GM12878 (cell line): Measurements from ENCODE around the gene ZNF385D. TPM values are rescaled to one million over a fixed set of nuclear protein-coding genes. Genes with fewer than 3 reads are reported as not detected.

ENCODE experiments used
- ATAC-seq: fragments of 200-7000 bp; cut with Tn5 transposase; 3 replicates; pipeline ENCODE4 v1.9.1; 2020; ENCODE audit warnings: mild to moderate bottlenecking, moderate library complexity
- BruUV-seq: library from RNA; stranded (reverse); fragments of 400-500 nt; replicated peaks from 2 replicates; lab custom pipeline; 2021; lab: Mats Ljungman, UMichigan
- CTCF ChIA-PET: fragments of 300-600 bp; sonication (Branson Sonifier 250); formaldehyde crosslinking; extraction: SDS; loops from one replicate; lab custom pipeline; 2021; ENCODE audit warnings: inconsistent platforms; lab: Yijun Ruan, JAX
- POLR2A ChIA-PET: fragments of 350-600 bp; formaldehyde crosslinking; extraction: SDS; loops from one replicate; lab custom pipeline; 2021; ENCODE audit warnings: inconsistent platforms; lab: Charles Lee
- RAD21 ChIA-PET: fragments of 300-600 bp; sonication (Branson Sonifier 250); formaldehyde crosslinking; loops from one replicate; lab custom pipeline; 2023; ENCODE audit warnings: antibody characterized with exemption; ENCODE audit not compliant: unreplicated experiment; lab: Charles Lee
- SMC1A ChIA-PET: fragments of 300-600 bp; sonication (Branson Sonifier 250); formaldehyde crosslinking; loops from one replicate; lab custom pipeline; 2023; ENCODE audit not compliant: unreplicated experiment, uncharacterized antibody; lab: Charles Lee
- DNase-seq: peaks from one replicate; pipeline ENCODE4 v3.0.0-alpha.2; 2011; ENCODE audit warnings: low read depth, low spot score
- FAIRE-seq: peaks from 3 replicates; lab custom pipeline; 2011; peaks lifted over from hg19 to GRCh38; lab: Jason Lieb, UNC
- H2AFZ ChIP-seq: 2 replicates; pipeline ENCODE4 v1.6.0; 2011; ENCODE audit warnings: low read depth, low read length, control low read depth; ENCODE audit not compliant: control insufficient read depth
- H3K27ac ChIP-seq: 2 replicates; pipeline ENCODE4 v1.5.1; 2011; ENCODE audit warnings: control low read depth; ENCODE audit not compliant: control insufficient read depth, insufficient read depth
- H3K27me3 ChIP-seq, 2 experiments: replicated peaks in 1 of 2; 2 replicates each; pipeline versions ENCODE4 v1.6.0 to v1.6.1; 2011; ENCODE audit warnings: low read length in 1 of 2; ENCODE audit not compliant: control insufficient read depth in 2 of 2, insufficient read depth in 2 of 2
- H3K36me3 ChIP-seq, 2 experiments: 2 replicates each; pipeline ENCODE4 v1.5.1; 2011; ENCODE audit warnings: low read length in 1 of 2; ENCODE audit not compliant: control insufficient read depth in 2 of 2, insufficient read depth in 2 of 2
- H3K4me1 ChIP-seq: 2 replicates; pipeline ENCODE4 v1.6.1; 2011; ENCODE audit warnings: mild to moderate bottlenecking, low read length, moderate library complexity, mixed read lengths; ENCODE audit not compliant: control insufficient read depth, insufficient read depth
- H3K4me2 ChIP-seq: 2 replicates; pipeline ENCODE4 v1.6.0; 2011; ENCODE audit warnings: control low read depth; ENCODE audit not compliant: control insufficient read depth, insufficient read depth
- H3K4me3 ChIP-seq: fragments of 200-600 bp; sonication (generic); 2 replicates; pipeline ENCODE4 v1.5.1; 2016
- H3K79me2 ChIP-seq: 2 replicates; pipeline ENCODE4 v1.6.0; 2011; ENCODE audit warnings: low read length; ENCODE audit not compliant: control insufficient read depth, insufficient read depth
- H3K9ac ChIP-seq: 2 replicates; pipeline ENCODE4 v1.8.0; 2011; ENCODE audit warnings: low read length, control low read depth, mixed read lengths; ENCODE audit not compliant: control insufficient read depth, insufficient read depth
- H3K9me3 ChIP-seq: replicated peaks from 3 replicates; pipeline ENCODE4 v1.5.1; 2011; ENCODE audit warnings: mild to moderate bottlenecking, low read length; ENCODE audit not compliant: control insufficient read depth, insufficient read depth
- H4K20me1 ChIP-seq: 2 replicates; pipeline ENCODE4 v1.6.0; 2011; ENCODE audit not compliant: control insufficient read depth, insufficient read depth
- ASH2L ChIP-seq: fragments of 300-600, 200-600 bp; sonication (generic); IDR thresholded peaks from 2 replicates; pipeline ENCODE4 v1.6.1; 2017; ENCODE audit warnings: low read depth, mild to moderate bottlenecking, borderline replicate concordance
- EED ChIP-seq: sonication (generic); IDR thresholded peaks from 2 replicates; pipeline ENCODE4 v1.6.1; 2016; ENCODE audit warnings: antibody characterized with exemption, low read depth
- ETV6 ChIP-seq, 2 experiments: fragments of 450-650 bp in 1 of 2; IDR thresholded peaks in 1 of 2; conservative IDR thresholded peaks in 1 of 2; 2 replicates each; pipeline ENCODE4 v1.6.1; 2014; ENCODE audit warnings: antibody characterized with exemption in 1 of 2, borderline replicate concordance in 1 of 2, low read depth in 1 of 2, mild to moderate bottlenecking in 1 of 2, moderate library complexity in 1 of 2
- FOS ChIP-seq: IDR thresholded peaks from 3 replicates; pipeline ENCODE4 v1.6.1; 2011; ENCODE audit warnings: borderline replicate concordance; ENCODE audit not compliant: insufficient read length; ENCODE audit errors: extremely low read depth
- FOXM1 ChIP-seq: IDR thresholded peaks from 2 replicates; pipeline ENCODE4 v1.6.1; 2012; ENCODE audit warnings: low read depth, mild to moderate bottlenecking, inconsistent platforms, low read length, moderate library complexity
- MTA3 ChIP-seq: IDR thresholded peaks from 2 replicates; pipeline ENCODE4 v1.6.1; 2012; ENCODE audit warnings: low read length, inconsistent platforms, borderline replicate concordance
- NRF1 ChIP-seq: conservative IDR thresholded peaks from 2 replicates; pipeline ENCODE4 v1.6.1; 2011; ENCODE audit warnings: mild to moderate bottlenecking, low read depth, low read length, improper control_type of control experiment
- POLR2AphosphoS5 ChIP-seq: IDR thresholded peaks from 2 replicates; pipeline ENCODE4 v1.6.1; 2011; ENCODE audit warnings: mild to moderate bottlenecking, low read length, inconsistent platforms
- SPI1 ChIP-seq: IDR thresholded peaks from 2 replicates; pipeline ENCODE4 v1.6.1; 2011; ENCODE audit warnings: low read depth, mild to moderate bottlenecking, low read length, moderate library complexity, borderline replicate concordance; ENCODE audit not compliant: insufficient read depth
- SREBF1 ChIP-seq: IDR thresholded peaks from 2 replicates; pipeline ENCODE4 v1.6.1; 2012; ENCODE audit warnings: mild to moderate bottlenecking, low read length
- SREBF2 ChIP-seq: IDR thresholded peaks from 2 replicates; pipeline ENCODE4 v1.6.1; 2012; ENCODE audit warnings: mild to moderate bottlenecking, low read length
- ZNF217 ChIP-seq: fragments of 450-650 bp; IDR thresholded peaks from 2 replicates; pipeline ENCODE4 v1.6.1; 2017; ENCODE audit warnings: antibody characterized with exemption, mild to moderate bottlenecking
- WGBS: methylation state at CpG from one replicate; pipeline ENCODE4 v1.1.6; 2016; ENCODE audit warnings: low lambda C conversion rate; ENCODE audit not compliant: insufficient replicate concordance, insufficient coverage; ENCODE audit errors: missing lambda C conversion rate; 5-methylcytosine and 5-hydroxymethylcytosine counted together
- in situ Hi-C: fragments of 300-500 bp; cut with MboI; formaldehyde crosslinking; loops from 9 replicates; pipeline ENCODE4 v1.14.3; 2018; ENCODE audit warnings: mixed read lengths
- intact Hi-C: fragments of 100-400 bp; cut with micrococcal nuclease; formaldehyde crosslinking; loops from one replicate; pipeline ENCODE4 v1.14.2; 2022; ENCODE audit not compliant: unreplicated experiment
- polyA plus RNA-seq, 11 experiments: library from polyadenylated mRNA; depleted of rRNA in 4 of 11; unstranded in 6 of 11; stranded (reverse) in 5 of 11; fragments of >200 nt; fragmentation: Nextera tagmentation in 4 of 11; fragmentation: Illumina TruSeq in 1 of 11; extraction: Ambion mirVana in 4 of 11; extraction: Trizol in 1 of 11; gene quantifications; 1 replicate in 1 of 11; 2 replicates in 10 of 11; pipeline versions ENCODE4 v1.2.1 to v1.2.3, GENCODE V29; 2011 to 2016; ENCODE audit warnings: inconsistent platforms in 2 of 11, missing spikeins in 2 of 11, low read depth in 1 of 11
- total RNA-seq, 4 experiments: library from RNA; depleted of rRNA in 3 of 4; stranded (reverse); fragments of >200 nt in 3 of 4; fragmentation: Illumina TruSeq in 1 of 4; extraction: Trizol in 1 of 4; gene quantifications; 2 replicates each; pipeline versions ENCODE4 v1.2.1 to v1.2.3, GENCODE V29; 2013 to 2021
- TF ChIP-seq, protein P1 (sequence below): fragments of 450-650 bp; IDR thresholded peaks from 2 replicates; pipeline ENCODE4 v1.6.1; 2016; ENCODE audit warnings: mild to moderate bottlenecking
- TF ChIP-seq, protein P2 (sequence below): fragments of 450-650 bp; IDR thresholded peaks from 2 replicates; pipeline ENCODE4 v1.6.1; 2017; ENCODE audit warnings: low read depth, mild to moderate bottlenecking, moderate library complexity

The ZNF385D gene
- total and polyA plus RNA-seq, 10 of the 15 experiments (the other 5 are each of a cell fraction or from before 2014, with no cell fraction given), result 0.01 to 0.62 (median 0.18) TPM; not detected in 5

GRCh38 chr3:21642433-21642832 lies 108.6 kb downstream of the ZNF385D start (continued):
- TF ChIP-seq FOS (no peak), ASH2L (no peak), POLR2AphosphoS5 (no peak), MTA3 (no peak)

DNA sequence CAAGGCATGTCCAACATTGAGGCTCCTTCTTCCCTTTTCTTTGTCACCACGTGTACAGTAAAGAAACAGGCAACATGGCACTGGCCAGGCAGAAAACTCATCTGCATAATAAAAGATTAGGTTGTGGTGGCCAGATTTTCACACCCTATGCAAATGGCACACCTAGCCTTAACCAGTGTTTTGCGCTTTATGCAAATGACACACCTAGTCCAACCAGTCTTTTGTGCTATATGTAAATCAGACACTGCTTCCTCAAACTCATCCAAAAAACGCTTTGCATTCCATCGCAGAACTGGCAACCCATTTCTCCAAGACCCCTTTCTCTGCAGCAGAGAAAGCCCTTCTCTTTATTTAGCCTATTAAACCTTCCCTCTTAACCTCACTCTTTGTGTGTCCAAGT lies 109.1 kb downstream of the ZNF385D start:
- Histone ChIP-seq H4K20me1 (no peaks in the 10 kb centered on the region), H3K9me3 (no peaks in the 10 kb centered on the region), H2AFZ (no peak overlapping the region), H3K36me3 (no peaks in the 10 kb centered on the region), H3K27ac (no peak overlapping the region), H3K4me3 (no peak overlapping the region), H3K4me2 (no peak overlapping the region), H3K79me2 (no peaks in the 10 kb centered on the region), H3K9ac (no peak overlapping the region), H3K27me3 (no peaks in the 10 kb centered on the region), H3K4me1 (no peaks in the 10 kb centered on the region)
- in situ Hi-C loops, result no loop called here
- BruUV-seq, result no TSS peak
- DNase-seq (no peak), FAIRE-seq (no peak), ATAC-seq (no peak)
- SMC1A ChIA-PET, result no interaction called here
- WGBS, result 21% methylated on average over 4 of the region's 4 CpGs
- TF ChIP-seq ETV6 (conservative IDR thresholded peaks at IDR 0.05 in 1 of 2, IDR thresholded peaks at IDR 0.05 in 1 of 2; ENCODE audit: borderline replicate concordance in 1 of 2, low read depth in 1 of 2), result no peak
- POLR2A ChIA-PET, result no interaction called here
- CTCF ChIA-PET, result no interaction called here
- intact Hi-C loops, result no loop called here
- RAD21 ChIA-PET, result no interaction called here

DNA sequence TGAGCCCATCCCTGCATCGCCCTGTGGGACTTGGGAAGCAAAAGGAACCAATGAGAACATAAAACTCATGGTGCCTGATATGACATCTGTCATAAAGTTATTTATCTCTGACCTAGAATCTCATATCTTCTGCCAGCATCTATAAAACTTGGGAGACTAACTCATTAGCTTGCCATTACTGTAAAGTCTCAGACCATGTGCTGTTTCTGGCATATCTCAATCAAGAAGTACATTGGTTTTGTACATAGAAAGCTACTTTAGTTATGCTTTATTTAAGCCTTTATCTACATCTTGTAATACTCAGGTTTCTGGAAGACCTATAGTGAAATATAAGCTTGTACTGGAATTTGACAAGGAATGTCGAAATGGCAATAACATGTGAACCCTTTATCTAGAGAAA lies 112.5 kb downstream of the ZNF385D start:
- Histone ChIP-seq H3K27ac (no peak overlapping the region), H2AFZ (no peak overlapping the region), H3K9me3 (no peaks in the 10 kb centered on the region), H3K79me2 (no peaks in the 10 kb centered on the region), H3K9ac (no peak overlapping the region), H3K36me3 (no peaks in the 10 kb centered on the region), H3K4me2 (no peak overlapping the region), H3K4me1 (no peaks in the 10 kb centered on the region), H4K20me1 (no peaks in the 10 kb centered on the region), H3K4me3 (no peak overlapping the region), H3K27me3 (no peaks in the 10 kb centered on the region)
- intact Hi-C loops (no loop called here), in situ Hi-C loops (no loop called here)
- SMC1A ChIA-PET, result no interaction called here
- no peak for TF ChIP-seq SREBF1
- TF ChIP-seq, protein P1, sequence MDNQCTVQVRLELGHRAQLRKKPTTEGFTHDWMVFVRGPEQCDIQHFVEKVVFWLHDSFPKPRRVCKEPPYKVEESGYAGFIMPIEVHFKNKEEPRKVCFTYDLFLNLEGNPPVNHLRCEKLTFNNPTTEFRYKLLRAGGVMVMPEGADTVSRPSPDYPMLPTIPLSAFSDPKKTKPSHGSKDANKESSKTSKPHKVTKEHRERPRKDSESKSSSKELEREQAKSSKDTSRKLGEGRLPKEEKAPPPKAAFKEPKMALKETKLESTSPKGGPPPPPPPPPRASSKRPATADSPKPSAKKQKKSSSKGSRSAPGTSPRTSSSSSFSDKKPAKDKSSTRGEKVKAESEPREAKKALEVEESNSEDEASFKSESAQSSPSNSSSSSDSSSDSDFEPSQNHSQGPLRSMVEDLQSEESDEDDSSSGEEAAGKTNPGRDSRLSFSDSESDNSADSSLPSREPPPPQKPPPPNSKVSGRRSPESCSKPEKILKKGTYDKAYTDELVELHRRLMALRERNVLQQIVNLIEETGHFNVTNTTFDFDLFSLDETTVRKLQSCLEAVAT, result no peak
- TF ChIP-seq, protein P2, sequence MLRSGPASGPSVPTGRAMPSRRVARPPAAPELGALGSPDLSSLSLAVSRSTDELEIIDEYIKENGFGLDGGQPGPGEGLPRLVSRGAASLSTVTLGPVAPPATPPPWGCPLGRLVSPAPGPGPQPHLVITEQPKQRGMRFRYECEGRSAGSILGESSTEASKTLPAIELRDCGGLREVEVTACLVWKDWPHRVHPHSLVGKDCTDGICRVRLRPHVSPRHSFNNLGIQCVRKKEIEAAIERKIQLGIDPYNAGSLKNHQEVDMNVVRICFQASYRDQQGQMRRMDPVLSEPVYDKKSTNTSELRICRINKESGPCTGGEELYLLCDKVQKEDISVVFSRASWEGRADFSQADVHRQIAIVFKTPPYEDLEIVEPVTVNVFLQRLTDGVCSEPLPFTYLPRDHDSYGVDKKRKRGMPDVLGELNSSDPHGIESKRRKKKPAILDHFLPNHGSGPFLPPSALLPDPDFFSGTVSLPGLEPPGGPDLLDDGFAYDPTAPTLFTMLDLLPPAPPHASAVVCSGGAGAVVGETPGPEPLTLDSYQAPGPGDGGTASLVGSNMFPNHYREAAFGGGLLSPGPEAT, result no peak
- TF ChIP-seq SPI1, result no peak
- no peak for TF ChIP-seq SREBF2
- TF ChIP-seq FOXM1, result no peak
- no peak for TF ChIP-seq NRF1
- no peak for TF ChIP-seq EED
- TF ChIP-seq ZNF217, result no peak
- ATAC-seq, result no peak
- no peak for FAIRE-seq
- 0% methylated on average over 2 of the region's 2 CpGs for WGBS
- RAD21 ChIA-PET, result no interaction called here
- DNase-seq, result no peak
- BruUV-seq, result no TSS peak
- POLR2A ChIA-PET, result no interaction called here
- CTCF ChIA-PET, result no interaction called here
